Hepatocyte (in vitro differentiated cells): Measurements from ENCODE around the gene SNRNP25. TPM values are rescaled to one million over a fixed set of nuclear protein-coding genes. Genes with fewer than 3 reads are reported as not detected.

ENCODE experiments used
- DNase-seq: peaks from one replicate; pipeline ENCODE4 v3.0.0-alpha.2; 2016; ENCODE audit warnings: low spot score
- H2AFZ ChIP-seq: fragments of 200-600 bp; sonication (generic); 2 replicates; pipeline ENCODE4 v1.6.0; 2016; ENCODE audit warnings: antibody characterized with exemption, mild to moderate bottlenecking
- H3K27ac ChIP-seq: fragments of 200-600 bp; sonication (generic); 2 replicates; pipeline ENCODE4 v1.5.1; 2016; ENCODE audit warnings: mild to moderate bottlenecking
- H3K27me3 ChIP-seq: fragments of 200-600 bp; sonication (generic); 2 replicates; pipeline ENCODE4 v1.6.1; 2016
- H3K36me3 ChIP-seq: fragments of 200-600 bp; sonication (generic); replicated peaks from 2 replicates; pipeline ENCODE4 v1.5.1; 2016; ENCODE audit warnings: low read depth; ENCODE audit not compliant: insufficient read depth
- H3K4me1 ChIP-seq: fragments of 200-600 bp; sonication (generic); 2 replicates; pipeline ENCODE4 v1.5.1; 2016; ENCODE audit warnings: mild to moderate bottlenecking, moderate library complexity; ENCODE audit not compliant: insufficient read depth
- H3K4me2 ChIP-seq: fragments of 200-600 bp; sonication (generic); 2 replicates; pipeline ENCODE4 v1.6.0; 2016
- H3K4me3 ChIP-seq: fragments of 200-600 bp; sonication (generic); 2 replicates; pipeline ENCODE4 v1.5.1; 2016; ENCODE audit warnings: mild to moderate bottlenecking
- H3K79me2 ChIP-seq: fragments of 200-600 bp; sonication (generic); 2 replicates; pipeline ENCODE4 v1.6.0; 2017; ENCODE audit warnings: mild to moderate bottlenecking
- H3K9me2 ChIP-seq: fragments of 200-600 bp; sonication (generic); replicated peaks from 2 replicates; pipeline ENCODE4 v1.6.0; 2017; ENCODE audit warnings: mild to moderate bottlenecking; ENCODE audit not compliant: insufficient read depth
- H3K9me3 ChIP-seq: fragments of 200-600 bp; sonication (generic); 2 replicates; pipeline ENCODE4 v1.5.1; 2016; ENCODE audit warnings: low read depth, mild to moderate bottlenecking
- H4K20me1 ChIP-seq: fragments of 200-600 bp; sonication (generic); 2 replicates; pipeline ENCODE4 v1.6.0; 2016; ENCODE audit warnings: mild to moderate bottlenecking; ENCODE audit not compliant: insufficient read depth, poor library complexity, severe bottlenecking
- EZH2 ChIP-seq: fragments of 200-600 bp; sonication (generic); IDR thresholded peaks from 2 replicates; pipeline ENCODE4 v1.6.1; 2016; ENCODE audit warnings: antibody characterized with exemption, mild to moderate bottlenecking, borderline replicate concordance
- EZH2phosphoT487 ChIP-seq: fragments of 200-600 bp; sonication (generic); IDR thresholded peaks from one replicate; pipeline ENCODE4 v1.6.1; 2018; ENCODE audit warnings: antibody characterized with exemption, mild to moderate bottlenecking, low read depth, moderate library complexity; ENCODE audit not compliant: unreplicated experiment, severe bottlenecking
- WGBS: methylation state at CpG from one replicate; pipeline ENCODE4 v1.1.6; 2016; ENCODE audit warnings: low lambda C conversion rate; ENCODE audit errors: missing lambda C conversion rate; 5-methylcytosine and 5-hydroxymethylcytosine counted together
- polyA plus RNA-seq: library from polyadenylated mRNA; unstranded; fragments of >200 nt; fragmentation: Nextera tagmentation; extraction: Ambion mirVana; gene quantifications from 2 replicates; pipeline ENCODE4 v1.2.1, GENCODE V29; 2016
- total RNA-seq: library from RNA; depleted of rRNA; stranded (reverse); fragments of >200 nt; gene quantifications from 2 replicates; pipeline ENCODE4 v1.2.3, GENCODE V29; 2014
- TF ChIP-seq, protein P1 (sequence below): fragments of 200-600 bp; sonication (generic); IDR thresholded peaks from 2 replicates; pipeline ENCODE4 v1.5.1; 2016; ENCODE audit warnings: antibody characterized with exemption, mild to moderate bottlenecking; ENCODE audit not compliant: poor library complexity

SNRNP25 gene
- total and polyA plus RNA-seq, 2 experiments from 2014 or later: 18.3 to 35.3 TPM

DNA sequence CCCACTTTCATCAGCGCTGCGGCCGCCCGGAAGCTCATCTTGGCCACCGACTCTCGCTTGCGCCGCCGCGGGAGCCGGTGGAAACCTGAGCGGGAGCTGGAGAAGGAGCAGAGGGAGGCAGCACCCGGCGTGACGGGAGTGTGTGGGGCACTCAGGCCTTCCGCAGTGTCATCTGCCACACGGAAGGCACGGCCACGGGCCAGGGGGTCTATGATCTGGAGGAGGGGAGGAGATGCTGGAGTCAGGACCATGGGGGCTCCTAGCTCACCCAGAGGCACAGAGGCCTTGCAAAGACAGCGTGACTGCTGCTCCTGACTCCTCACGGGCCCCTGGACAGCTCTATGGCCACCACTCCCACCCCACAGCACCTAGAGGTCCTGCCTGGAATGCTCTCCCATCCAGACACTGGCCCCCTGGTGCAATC lies 9.4 kb downstream of the SNRNP25 start:
- peaks cover 10% of the 10 kb centered on the region for H3K4me1 ChIP-seq
- no peak for DNase-seq
- H3K27me3 ChIP-seq: no peaks in the 10 kb centered on the region
- no peak overlapping the region for H2AFZ ChIP-seq
- TF ChIP-seq, protein P1, sequence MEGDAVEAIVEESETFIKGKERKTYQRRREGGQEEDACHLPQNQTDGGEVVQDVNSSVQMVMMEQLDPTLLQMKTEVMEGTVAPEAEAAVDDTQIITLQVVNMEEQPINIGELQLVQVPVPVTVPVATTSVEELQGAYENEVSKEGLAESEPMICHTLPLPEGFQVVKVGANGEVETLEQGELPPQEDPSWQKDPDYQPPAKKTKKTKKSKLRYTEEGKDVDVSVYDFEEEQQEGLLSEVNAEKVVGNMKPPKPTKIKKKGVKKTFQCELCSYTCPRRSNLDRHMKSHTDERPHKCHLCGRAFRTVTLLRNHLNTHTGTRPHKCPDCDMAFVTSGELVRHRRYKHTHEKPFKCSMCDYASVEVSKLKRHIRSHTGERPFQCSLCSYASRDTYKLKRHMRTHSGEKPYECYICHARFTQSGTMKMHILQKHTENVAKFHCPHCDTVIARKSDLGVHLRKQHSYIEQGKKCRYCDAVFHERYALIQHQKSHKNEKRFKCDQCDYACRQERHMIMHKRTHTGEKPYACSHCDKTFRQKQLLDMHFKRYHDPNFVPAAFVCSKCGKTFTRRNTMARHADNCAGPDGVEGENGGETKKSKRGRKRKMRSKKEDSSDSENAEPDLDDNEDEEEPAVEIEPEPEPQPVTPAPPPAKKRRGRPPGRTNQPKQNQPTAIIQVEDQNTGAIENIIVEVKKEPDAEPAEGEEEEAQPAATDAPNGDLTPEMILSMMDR: no peak
- TF ChIP-seq EZH2 (no peak), EZH2phosphoT487 (no peak)
- no peaks in the 10 kb centered on the region for H3K9me2 ChIP-seq
- H3K9me3 ChIP-seq: no peaks in the 10 kb centered on the region
- H4K20me1 ChIP-seq: peaks cover 24% of the 10 kb centered on the region
- peaks cover 21% of the 10 kb centered on the region for H3K79me2 ChIP-seq
- H3K36me3 ChIP-seq: no peaks in the 10 kb centered on the region
- whole genome bisulfite sequencing: 95% methylated on average over 20 of the region's 21 CpGs
- H3K4me3 ChIP-seq: no peak overlapping the region
- no peak overlapping the region for H3K27ac ChIP-seq
- H3K4me2 ChIP-seq: no peak overlapping the region

DNA sequence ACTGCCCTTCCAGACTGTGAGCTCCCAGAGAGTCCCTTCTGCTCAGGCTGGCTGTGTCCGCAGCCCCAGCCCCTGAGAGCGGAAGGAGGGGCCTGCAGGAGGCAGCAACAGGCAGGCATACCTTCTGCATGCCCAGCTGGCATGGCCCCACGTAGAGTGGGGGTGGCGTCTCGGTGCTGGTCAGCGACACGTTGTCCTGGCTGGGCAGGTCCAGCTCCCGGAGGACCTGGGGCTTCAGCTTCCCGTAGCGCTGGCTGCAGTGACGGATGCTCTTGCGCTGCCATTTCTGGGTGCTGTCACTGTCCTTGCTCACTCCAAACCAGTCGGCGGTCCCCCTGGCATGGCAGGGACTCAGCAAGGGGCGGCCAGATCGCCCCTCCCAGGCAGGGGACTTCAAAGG lies 9.8 kb downstream of the SNRNP25 start:
- no peak overlapping the region for H2AFZ ChIP-seq
- H4K20me1 ChIP-seq: peaks cover 29% of the 10 kb centered on the region
- no peak for TF ChIP-seq EZH2
- H3K9me2 ChIP-seq: no peaks in the 10 kb centered on the region
- no peak for DNase-seq
- H3K79me2 ChIP-seq: peaks cover 26% of the 10 kb centered on the region
- peaks cover 15% of the 10 kb centered on the region for H3K4me1 ChIP-seq
- no peaks in the 10 kb centered on the region for H3K36me3 ChIP-seq
- WGBS: 98% methylated on average over 16 of the region's 16 CpGs
- no peak overlapping the region for H3K4me3 ChIP-seq
- H3K4me2 ChIP-seq: no peak overlapping the region
- H3K27ac ChIP-seq: no peak overlapping the region
- no peaks in the 10 kb centered on the region for H3K9me3 ChIP-seq
- H3K27me3 ChIP-seq: no peaks in the 10 kb centered on the region

DNA sequence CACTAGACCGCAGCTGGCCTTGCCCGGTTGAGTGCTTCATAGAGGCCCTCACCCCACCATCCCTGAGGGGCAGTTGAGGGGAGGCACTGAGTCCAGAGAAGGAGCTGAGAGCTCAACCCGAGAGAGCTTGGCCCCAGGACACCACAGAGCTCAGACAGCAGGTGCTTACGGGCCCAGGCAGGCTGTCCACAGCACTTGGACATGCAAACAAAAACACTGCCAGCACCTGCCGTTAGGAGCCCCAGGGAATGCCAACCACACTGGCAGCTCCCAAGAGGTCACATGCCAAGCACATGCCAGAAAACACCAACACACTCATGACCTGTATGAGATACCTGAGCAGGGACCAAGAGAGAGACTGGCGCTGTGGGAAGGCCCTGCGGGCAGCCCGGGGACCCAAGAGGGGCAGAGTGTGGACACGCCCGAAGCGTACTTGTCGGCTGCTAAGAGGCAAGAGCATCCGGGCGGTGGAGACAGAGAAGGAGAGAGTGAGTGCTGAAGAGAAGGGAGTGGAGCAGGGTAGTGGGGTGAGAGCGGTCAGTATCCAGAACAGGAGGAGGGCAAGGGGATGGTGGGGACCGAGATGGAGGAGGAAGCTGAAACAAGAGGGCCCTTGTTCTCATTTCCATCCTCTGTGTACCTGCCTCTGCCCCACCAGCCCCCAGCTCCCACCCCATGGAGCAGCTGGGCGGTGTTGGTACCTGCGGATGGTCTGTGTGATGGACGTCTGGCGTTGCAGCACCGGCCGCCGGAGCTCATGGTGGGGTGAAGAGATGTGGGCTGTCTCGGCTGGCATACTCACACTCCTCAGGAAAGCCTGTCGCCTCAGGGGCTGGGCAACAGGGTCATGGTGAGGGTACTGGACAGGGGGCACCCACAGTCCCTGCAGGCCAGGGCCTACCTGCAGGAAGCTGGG lies 10.6 kb downstream of the SNRNP25 start:
- 97% methylated on average over 25 of the region's 25 CpGs for WGBS
- Histone ChIP-seq H3K9me3 (no peaks in the 10 kb centered on the region), H3K27ac (no peak overlapping the region), H2AFZ (no peak overlapping the region), H3K4me3 (no peak overlapping the region), H4K20me1 (peaks cover 31% of the 10 kb centered on the region), H3K4me2 (no peak overlapping the region), H3K79me2 (peaks cover 34% of the 10 kb centered on the region), H3K36me3 (no peaks in the 10 kb centered on the region), H3K27me3 (no peaks in the 10 kb centered on the region), H3K9me2 (no peaks in the 10 kb centered on the region), H3K4me1 (peaks cover 17% of the 10 kb centered on the region)
- no peak for DNase-seq
- TF ChIP-seq EZH2 (no peak), EZH2phosphoT487 (no peak)
- TF ChIP-seq, protein P1: no peak

DNA sequence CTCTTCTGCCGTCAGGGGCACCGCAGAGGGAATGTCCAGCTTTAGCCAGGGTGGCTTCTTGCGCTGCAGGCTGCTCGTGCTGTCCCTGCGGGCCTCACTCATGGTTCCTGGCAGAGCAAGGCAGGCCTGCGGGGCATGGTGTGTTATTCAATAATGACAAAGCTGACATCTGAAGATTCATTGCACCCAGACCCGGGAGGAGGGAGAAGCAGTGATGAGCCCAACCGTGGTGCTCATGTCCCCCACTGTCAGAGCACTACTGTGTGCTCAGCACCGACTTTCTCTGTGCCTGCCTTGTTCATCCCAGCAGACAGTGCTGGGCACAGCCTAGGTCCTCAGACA lies 11.3 kb downstream of the SNRNP25 start:
- TF ChIP-seq, protein P1: no peak
- TF ChIP-seq EZH2 (no peak), EZH2phosphoT487 (no peak)
- H3K79me2 ChIP-seq: peaks cover 40% of the 10 kb centered on the region
- no peaks in the 10 kb centered on the region for H3K27me3 ChIP-seq
- no peak for DNase-seq
- H3K4me1 ChIP-seq: peaks cover 17% of the 10 kb centered on the region
- H3K36me3 ChIP-seq: no peaks in the 10 kb centered on the region
- H2AFZ ChIP-seq: no peak overlapping the region
- H3K9me2 ChIP-seq: no peaks in the 10 kb centered on the region
- H3K4me3 ChIP-seq: no peak overlapping the region
- H3K4me2 ChIP-seq: no peak overlapping the region
- no peaks in the 10 kb centered on the region for H3K9me3 ChIP-seq
- 85% methylated on average over 9 of the region's 9 CpGs for WGBS
- no peak overlapping the region for H3K27ac ChIP-seq
- H4K20me1 ChIP-seq: peaks cover 37% of the 10 kb centered on the region
